ENCODE measurements around the gene SSBP3.

DNA sequence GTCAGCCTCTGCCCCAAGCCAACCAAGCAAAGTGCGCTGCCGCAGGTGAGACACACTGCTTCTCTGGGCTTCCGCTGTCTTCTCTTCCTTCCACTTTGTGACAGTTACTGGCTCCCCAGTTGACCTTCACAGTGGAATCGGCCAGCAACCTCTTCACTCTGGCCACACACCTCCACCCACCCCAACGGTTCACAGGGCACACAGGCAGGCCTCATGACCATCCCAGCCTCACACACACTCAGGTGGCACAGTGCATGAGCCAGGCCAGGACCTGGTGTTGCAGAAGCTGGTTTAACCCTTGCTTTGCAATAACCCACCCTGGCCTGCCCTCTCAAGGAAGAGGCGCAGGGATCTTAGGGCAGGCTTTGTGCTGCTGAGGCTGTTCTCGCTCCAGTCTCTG lies 69.2 kb downstream of the SSBP3 start:
- TF ChIP-seq FOXA1 (IDR thresholded peaks at IDR 0.05) (no peak), CTBP1 (IDR thresholded peaks at IDR 0.05; ENCODE audit: borderline replicate concordance) (no peak), TARDBP (IDR thresholded peaks at IDR 0.05) (no peak)

All from HEK293T (cell line).